WTC11 (cell line): ENCODE measurements around the gene SNAI1. TPM values are rescaled to one million over a fixed set of nuclear protein-coding genes. Genes with fewer than 3 reads are reported as not detected.

Experiments used
- ATAC-seq: fragments of 200-7000 bp; cut with Tn5 transposase; 2 replicates; pipeline ENCODE4 v1.10.0; 2021; ENCODE audit warnings: mild to moderate bottlenecking, moderate library complexity
- CTCF ChIA-PET: fragments of 300-600 bp; sonication (Branson Sonifier 250); formaldehyde crosslinking; loops from one replicate; lab custom pipeline; 2021; ENCODE audit warnings: antibody characterized with exemption; lab: Charles Lee
- POLR2A ChIA-PET: fragments of 350-600 bp; sonication (Branson Sonifier 250); formaldehyde crosslinking; loops from one replicate; lab custom pipeline; 2021; ENCODE audit warnings: antibody characterized with exemption; lab: Charles Lee
- DNase-seq: peaks from one replicate; pipeline ENCODE4 v3.0.0; 2021; ENCODE audit warnings: low spot score
- H3K27ac Mint-ChIP-seq: 2 replicates; pipeline ENCODE4 v1.8.0; 2021; ENCODE audit warnings: mixed read lengths
- H3K27me3 Mint-ChIP-seq: 2 replicates; pipeline ENCODE4 v1.8.0; 2021; ENCODE audit warnings: low read depth, mild to moderate bottlenecking, moderate library complexity, mixed read lengths
- H3K36me3 Mint-ChIP-seq: 2 replicates; pipeline ENCODE4 v1.8.0; 2021; ENCODE audit warnings: mixed read lengths
- H3K4me1 Mint-ChIP-seq: 2 replicates; pipeline ENCODE4 v1.8.0; 2022; ENCODE audit warnings: mixed read lengths
- H3K4me3 Mint-ChIP-seq: 2 replicates; pipeline ENCODE4 v1.8.0; 2021; ENCODE audit warnings: mild to moderate bottlenecking, moderate library complexity, mixed read lengths
- H3K9me3 Mint-ChIP-seq: 2 replicates; pipeline ENCODE4 v1.8.0; 2021; ENCODE audit warnings: mixed read lengths
- EMX1 ChIP-seq: fragments of 250-450 bp; sonication (Bioruptor Pico); IDR thresholded peaks from 2 replicates; pipeline ENCODE4 v1.8.0; 2021; ENCODE audit warnings: mild to moderate bottlenecking
- HMGA2 ChIP-seq: fragments of 250-450 bp; sonication (Bioruptor Pico); IDR thresholded peaks from 2 replicates; pipeline ENCODE4 v1.4.0; 2021; ENCODE audit warnings: mild to moderate bottlenecking, moderate library complexity
- JAZF1 ChIP-seq: fragments of 250-450 bp; sonication (Bioruptor Pico); IDR thresholded peaks from 2 replicates; pipeline ENCODE4 v1.9.0; 2021; ENCODE audit warnings: moderate library complexity, mild to moderate bottlenecking, inconsistent platforms
- JUN ChIP-seq: sonication (generic); formaldehyde crosslinking; IDR thresholded peaks from 2 replicates; pipeline ENCODE4 v1.8.0; 2023; ENCODE audit warnings: mild to moderate bottlenecking, missing genetic modification reagents
- MYBL2 ChIP-seq: sonication (generic); formaldehyde crosslinking; IDR thresholded peaks from 2 replicates; pipeline ENCODE4 v1.8.1; 2023; ENCODE audit warnings: mild to moderate bottlenecking, moderate library complexity, missing genetic modification reagents
- NFE2L1 ChIP-seq: sonication (generic); formaldehyde crosslinking; IDR thresholded peaks from 2 replicates; pipeline ENCODE4 v1.8.1; 2023; ENCODE audit warnings: missing genetic modification reagents
- SP1 ChIP-seq: sonication (generic); formaldehyde crosslinking; conservative IDR thresholded peaks from 2 replicates; pipeline ENCODE4 v1.8.1; 2022; ENCODE audit warnings: missing genetic modification reagents
- TCF7 ChIP-seq: sonication (generic); formaldehyde crosslinking; IDR thresholded peaks from 2 replicates; pipeline ENCODE4 v1.8.0; 2022; ENCODE audit warnings: mild to moderate bottlenecking, low read depth, missing genetic modification reagents, moderate library complexity
- ZNF121 ChIP-seq: sonication (generic); formaldehyde crosslinking; IDR thresholded peaks from 2 replicates; pipeline ENCODE4 v1.8.0; 2023; ENCODE audit warnings: missing genetic modification reagents
- ZNF138 ChIP-seq: sonication (generic); formaldehyde crosslinking; conservative IDR thresholded peaks from 2 replicates; pipeline ENCODE4 v1.8.1; 2022; ENCODE audit warnings: mild to moderate bottlenecking, moderate library complexity, missing genetic modification reagents
- ZNF396 ChIP-seq: fragments of 250-450 bp; sonication (Bioruptor Pico); IDR thresholded peaks from 2 replicates; pipeline ENCODE4 v1.8.0; 2021; ENCODE audit warnings: mild to moderate bottlenecking, moderate library complexity, borderline replicate concordance
- total RNA-seq: library from RNA; stranded (reverse); gene quantifications from 3 replicates; pipeline ENCODE4 v1.2.3, GENCODE V29; 2021
- TF ChIP-seq, protein P1 (sequence below): fragments of 250-450 bp; sonication (Bioruptor Pico); IDR thresholded peaks from 2 replicates; pipeline ENCODE4 v1.8.0; 2021; ENCODE audit warnings: mild to moderate bottlenecking
- TF ChIP-seq, protein P2 (sequence below): fragments of 200-600 bp; IDR thresholded peaks from 2 replicates; pipeline ENCODE4 v1.8.0; 2022; ENCODE audit warnings: antibody characterized with exemption
- TF ChIP-seq, protein P3 (sequence below): sonication (generic); formaldehyde crosslinking; IDR thresholded peaks from 2 replicates; pipeline ENCODE4 v1.8.0; 2022; ENCODE audit warnings: mild to moderate bottlenecking, missing genetic modification reagents
- TF ChIP-seq, protein P4 (sequence below): fragments of 250-450 bp; sonication (Bioruptor Pico); conservative IDR thresholded peaks from 2 replicates; pipeline ENCODE4 v1.9.0; 2021; ENCODE audit warnings: mild to moderate bottlenecking
- TF ChIP-seq, protein P5 (sequence below): sonication (generic); formaldehyde crosslinking; IDR thresholded peaks from 2 replicates; pipeline ENCODE4 v1.8.0; 2023; ENCODE audit warnings: missing genetic modification reagents, mild to moderate bottlenecking, borderline replicate concordance
- TF ChIP-seq, protein P6 (sequence below): sonication (generic); formaldehyde crosslinking; IDR thresholded peaks from 2 replicates; pipeline ENCODE4 v1.8.1; 2023; ENCODE audit warnings: mild to moderate bottlenecking, missing genetic modification reagents

Gene SNAI1
- total RNA-seq, 1 experiment from 2014 or later, result 7.9 TPM

DNA sequence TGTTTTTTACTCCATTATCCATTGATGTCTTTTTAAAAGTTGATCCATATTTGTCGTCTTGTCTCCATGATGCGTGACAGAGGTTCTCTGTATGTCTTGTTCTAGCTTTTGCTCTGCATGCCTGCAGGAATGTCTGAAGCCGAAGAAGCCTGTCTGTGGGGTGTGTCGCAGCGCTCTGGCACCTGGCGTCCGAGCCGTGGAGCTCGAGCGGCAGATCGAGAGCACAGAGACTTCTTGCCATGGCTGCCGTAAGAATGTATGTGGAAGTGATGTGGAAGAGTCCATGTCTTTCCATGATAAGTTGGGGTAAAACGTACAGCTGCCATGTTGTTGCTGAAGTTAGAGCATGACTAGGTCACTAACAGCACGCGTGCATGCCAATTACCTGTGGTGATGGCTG lies 41.3 kb upstream of the SNAI1 start:
- Mint-ChIP-seq H3K9me3 (no peaks in the 10 kb centered on the region), H3K4me3 (no peak overlapping the region)

DNA sequence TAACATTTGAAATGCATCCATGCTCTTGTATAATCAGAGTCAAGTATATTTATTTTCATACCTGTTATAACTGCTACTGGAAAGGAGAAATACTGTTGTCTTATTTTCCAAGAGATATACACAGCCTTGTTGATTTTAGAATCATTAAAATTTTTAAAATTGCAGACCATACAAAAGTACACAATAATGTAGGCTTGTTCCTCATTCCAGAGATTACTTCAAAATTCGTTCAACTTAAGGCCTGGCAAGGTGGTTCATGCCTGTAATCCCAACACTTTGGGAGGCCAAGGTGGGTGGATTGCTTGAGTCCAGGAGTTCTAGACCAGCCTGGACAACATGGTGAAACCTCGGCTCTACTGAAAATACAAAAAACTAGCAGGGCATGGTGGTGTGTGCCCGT lies 40.5 kb upstream of the SNAI1 start:
- no peak for ATAC-seq
- H3K27ac Mint-ChIP-seq, result no peak overlapping the region
- peaks cover 58% of the 10 kb centered on the region for H3K36me3 Mint-ChIP-seq
- no peaks in the 10 kb centered on the region for H3K9me3 Mint-ChIP-seq
- CTCF ChIA-PET, result no interaction called here
- no peaks in the 10 kb centered on the region for H3K27me3 Mint-ChIP-seq
- no peak overlapping the region for H3K4me3 Mint-ChIP-seq
- no peak for TF ChIP-seq TCF7 (CRISPR knock-in tag)
- TF ChIP-seq JUN (CRISPR knock-in tag), result no peak
- no peak for TF ChIP-seq ZNF396 (CRISPR knock-in tag)
- TF ChIP-seq, protein P1, sequence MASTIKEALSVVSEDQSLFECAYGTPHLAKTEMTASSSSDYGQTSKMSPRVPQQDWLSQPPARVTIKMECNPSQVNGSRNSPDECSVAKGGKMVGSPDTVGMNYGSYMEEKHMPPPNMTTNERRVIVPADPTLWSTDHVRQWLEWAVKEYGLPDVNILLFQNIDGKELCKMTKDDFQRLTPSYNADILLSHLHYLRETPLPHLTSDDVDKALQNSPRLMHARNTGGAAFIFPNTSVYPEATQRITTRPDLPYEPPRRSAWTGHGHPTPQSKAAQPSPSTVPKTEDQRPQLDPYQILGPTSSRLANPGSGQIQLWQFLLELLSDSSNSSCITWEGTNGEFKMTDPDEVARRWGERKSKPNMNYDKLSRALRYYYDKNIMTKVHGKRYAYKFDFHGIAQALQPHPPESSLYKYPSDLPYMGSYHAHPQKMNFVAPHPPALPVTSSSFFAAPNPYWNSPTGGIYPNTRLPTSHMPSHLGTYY (CRISPR knock-in tag), result no peak
- TF ChIP-seq, protein P2, sequence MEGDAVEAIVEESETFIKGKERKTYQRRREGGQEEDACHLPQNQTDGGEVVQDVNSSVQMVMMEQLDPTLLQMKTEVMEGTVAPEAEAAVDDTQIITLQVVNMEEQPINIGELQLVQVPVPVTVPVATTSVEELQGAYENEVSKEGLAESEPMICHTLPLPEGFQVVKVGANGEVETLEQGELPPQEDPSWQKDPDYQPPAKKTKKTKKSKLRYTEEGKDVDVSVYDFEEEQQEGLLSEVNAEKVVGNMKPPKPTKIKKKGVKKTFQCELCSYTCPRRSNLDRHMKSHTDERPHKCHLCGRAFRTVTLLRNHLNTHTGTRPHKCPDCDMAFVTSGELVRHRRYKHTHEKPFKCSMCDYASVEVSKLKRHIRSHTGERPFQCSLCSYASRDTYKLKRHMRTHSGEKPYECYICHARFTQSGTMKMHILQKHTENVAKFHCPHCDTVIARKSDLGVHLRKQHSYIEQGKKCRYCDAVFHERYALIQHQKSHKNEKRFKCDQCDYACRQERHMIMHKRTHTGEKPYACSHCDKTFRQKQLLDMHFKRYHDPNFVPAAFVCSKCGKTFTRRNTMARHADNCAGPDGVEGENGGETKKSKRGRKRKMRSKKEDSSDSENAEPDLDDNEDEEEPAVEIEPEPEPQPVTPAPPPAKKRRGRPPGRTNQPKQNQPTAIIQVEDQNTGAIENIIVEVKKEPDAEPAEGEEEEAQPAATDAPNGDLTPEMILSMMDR, result no peak
- TF ChIP-seq NFE2L1 (CRISPR knock-in tag), result no peak
- TF ChIP-seq, protein P3, sequence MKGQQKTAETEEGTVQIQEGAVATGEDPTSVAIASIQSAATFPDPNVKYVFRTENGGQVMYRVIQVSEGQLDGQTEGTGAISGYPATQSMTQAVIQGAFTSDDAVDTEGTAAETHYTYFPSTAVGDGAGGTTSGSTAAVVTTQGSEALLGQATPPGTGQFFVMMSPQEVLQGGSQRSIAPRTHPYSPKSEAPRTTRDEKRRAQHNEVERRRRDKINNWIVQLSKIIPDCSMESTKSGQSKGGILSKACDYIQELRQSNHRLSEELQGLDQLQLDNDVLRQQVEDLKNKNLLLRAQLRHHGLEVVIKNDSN, result no peak
- TF ChIP-seq, protein P4, sequence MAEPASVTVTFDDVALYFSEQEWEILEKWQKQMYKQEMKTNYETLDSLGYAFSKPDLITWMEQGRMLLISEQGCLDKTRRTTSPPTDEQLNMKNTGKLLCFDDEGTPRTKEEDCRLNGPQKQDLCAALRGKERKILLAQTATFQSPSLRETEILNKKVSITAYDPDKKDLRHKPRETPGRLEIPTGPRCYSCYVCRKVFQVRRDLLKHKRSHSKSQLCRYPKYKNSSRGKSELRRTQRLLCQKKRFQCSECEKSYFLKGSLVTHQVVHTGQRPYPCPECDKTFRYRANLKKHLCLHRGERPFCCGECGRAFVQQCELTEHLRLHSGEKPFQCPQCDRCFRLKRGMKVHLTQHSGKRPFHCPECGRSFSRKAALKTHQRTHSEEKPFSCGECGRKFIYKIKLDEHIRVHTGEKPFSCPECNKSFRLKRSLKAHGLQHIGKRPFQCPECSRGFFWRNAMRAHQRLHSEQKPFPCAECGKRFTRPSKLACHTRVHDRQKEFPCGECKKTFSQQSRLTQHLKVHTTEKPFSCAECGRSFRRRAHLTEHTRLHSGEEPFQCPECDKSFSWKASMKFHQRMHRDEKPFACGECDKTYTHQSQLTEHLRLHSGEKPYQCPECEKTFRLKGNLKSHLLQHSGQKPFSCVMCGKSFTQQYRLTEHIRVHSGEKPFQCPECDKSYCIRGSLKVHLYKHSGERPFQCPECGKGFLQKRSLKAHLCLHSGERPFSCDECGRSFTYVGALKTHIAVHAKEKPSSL (CRISPR knock-in tag), result no peak
- TF ChIP-seq, protein P5, sequence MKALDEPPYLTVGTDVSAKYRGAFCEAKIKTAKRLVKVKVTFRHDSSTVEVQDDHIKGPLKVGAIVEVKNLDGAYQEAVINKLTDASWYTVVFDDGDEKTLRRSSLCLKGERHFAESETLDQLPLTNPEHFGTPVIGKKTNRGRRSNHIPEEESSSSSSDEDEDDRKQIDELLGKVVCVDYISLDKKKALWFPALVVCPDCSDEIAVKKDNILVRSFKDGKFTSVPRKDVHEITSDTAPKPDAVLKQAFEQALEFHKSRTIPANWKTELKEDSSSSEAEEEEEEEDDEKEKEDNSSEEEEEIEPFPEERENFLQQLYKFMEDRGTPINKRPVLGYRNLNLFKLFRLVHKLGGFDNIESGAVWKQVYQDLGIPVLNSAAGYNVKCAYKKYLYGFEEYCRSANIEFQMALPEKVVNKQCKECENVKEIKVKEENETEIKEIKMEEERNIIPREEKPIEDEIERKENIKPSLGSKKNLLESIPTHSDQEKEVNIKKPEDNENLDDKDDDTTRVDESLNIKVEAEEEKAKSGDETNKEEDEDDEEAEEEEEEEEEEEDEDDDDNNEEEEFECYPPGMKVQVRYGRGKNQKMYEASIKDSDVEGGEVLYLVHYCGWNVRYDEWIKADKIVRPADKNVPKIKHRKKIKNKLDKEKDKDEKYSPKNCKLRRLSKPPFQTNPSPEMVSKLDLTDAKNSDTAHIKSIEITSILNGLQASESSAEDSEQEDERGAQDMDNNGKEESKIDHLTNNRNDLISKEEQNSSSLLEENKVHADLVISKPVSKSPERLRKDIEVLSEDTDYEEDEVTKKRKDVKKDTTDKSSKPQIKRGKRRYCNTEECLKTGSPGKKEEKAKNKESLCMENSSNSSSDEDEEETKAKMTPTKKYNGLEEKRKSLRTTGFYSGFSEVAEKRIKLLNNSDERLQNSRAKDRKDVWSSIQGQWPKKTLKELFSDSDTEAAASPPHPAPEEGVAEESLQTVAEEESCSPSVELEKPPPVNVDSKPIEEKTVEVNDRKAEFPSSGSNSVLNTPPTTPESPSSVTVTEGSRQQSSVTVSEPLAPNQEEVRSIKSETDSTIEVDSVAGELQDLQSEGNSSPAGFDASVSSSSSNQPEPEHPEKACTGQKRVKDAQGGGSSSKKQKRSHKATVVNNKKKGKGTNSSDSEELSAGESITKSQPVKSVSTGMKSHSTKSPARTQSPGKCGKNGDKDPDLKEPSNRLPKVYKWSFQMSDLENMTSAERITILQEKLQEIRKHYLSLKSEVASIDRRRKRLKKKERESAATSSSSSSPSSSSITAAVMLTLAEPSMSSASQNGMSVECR, result no peak
- no peak for TF ChIP-seq HMGA2
- no peak for TF ChIP-seq EMX1 (CRISPR knock-in tag)
- no peak for TF ChIP-seq ZNF121 (CRISPR knock-in tag)
- TF ChIP-seq MYBL2 (CRISPR knock-in tag), result no peak
- TF ChIP-seq JAZF1 (CRISPR knock-in tag), result no peak
- H3K4me1 Mint-ChIP-seq, result peaks cover 27% of the 10 kb centered on the region
- POLR2A ChIA-PET, result interaction anchor here (0.6 kb wide), 1 partner anchor 232 kb away, joined by 6 read pairs; no protein-coding TSS in a partner anchor
- DNase-seq, result no peak

More for the DNA sequence above, 41.3 kb upstream of the SNAI1 start:
- DNase-seq (no peak), ATAC-seq (no peak)
- Mint-ChIP-seq H3K27ac (peak overlapping the region; percentile 89), H3K27me3 (no peaks in the 10 kb centered on the region), H3K4me1 (peaks cover 30% of the 10 kb centered on the region), H3K36me3 (peaks cover 50% of the 10 kb centered on the region)
- POLR2A ChIA-PET, result interaction anchor here (0.6 kb wide), 1 partner anchor 65 kb away, joined by 7 read pairs; no protein-coding TSS in a partner anchor
- CTCF ChIA-PET, result no interaction called here
- TF ChIP-seq, protein P4 (CRISPR knock-in tag), result no peak
- TF ChIP-seq SP1 (CRISPR knock-in tag) (no peak), EMX1 (CRISPR knock-in tag) (no peak), ZNF138 (no peak)
- TF ChIP-seq, protein P6, sequence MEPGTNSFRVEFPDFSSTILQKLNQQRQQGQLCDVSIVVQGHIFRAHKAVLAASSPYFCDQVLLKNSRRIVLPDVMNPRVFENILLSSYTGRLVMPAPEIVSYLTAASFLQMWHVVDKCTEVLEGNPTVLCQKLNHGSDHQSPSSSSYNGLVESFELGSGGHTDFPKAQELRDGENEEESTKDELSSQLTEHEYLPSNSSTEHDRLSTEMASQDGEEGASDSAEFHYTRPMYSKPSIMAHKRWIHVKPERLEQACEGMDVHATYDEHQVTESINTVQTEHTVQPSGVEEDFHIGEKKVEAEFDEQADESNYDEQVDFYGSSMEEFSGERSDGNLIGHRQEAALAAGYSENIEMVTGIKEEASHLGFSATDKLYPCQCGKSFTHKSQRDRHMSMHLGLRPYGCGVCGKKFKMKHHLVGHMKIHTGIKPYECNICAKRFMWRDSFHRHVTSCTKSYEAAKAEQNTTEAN (CRISPR knock-in tag), result no peak
- TF ChIP-seq, all 79 proteins: peak for 0
